Right renal pelvis (tissue), 4 donors: ENCODE measurements around the gene PPP1R9A. TPM values are rescaled to one million over a fixed set of nuclear protein-coding genes. Genes with fewer than 3 reads are reported as not detected.

Experiments
- DNase-seq, 4 donors: peaks; one replicate each; pipeline ENCODE4 v3.0.0-alpha.2; 2013; ENCODE audit warnings: low read depth in 4 of 4, low spot score in 3 of 4, missing footprints in 1 of 4
- polyA plus RNA-seq, 4 donors: library from polyadenylated mRNA; unstranded; fragments of 120-200 nt; gene quantifications; one replicate each; pipeline ENCODE4 v1.2.1, GENCODE V29; 2013; ENCODE audit not compliant: insufficient read length in 4 of 4

PPP1R9A gene
- polyA plus RNA-seq, 4 donors = 27.1 to 33.2 (median 30.4) TPM

DNA sequence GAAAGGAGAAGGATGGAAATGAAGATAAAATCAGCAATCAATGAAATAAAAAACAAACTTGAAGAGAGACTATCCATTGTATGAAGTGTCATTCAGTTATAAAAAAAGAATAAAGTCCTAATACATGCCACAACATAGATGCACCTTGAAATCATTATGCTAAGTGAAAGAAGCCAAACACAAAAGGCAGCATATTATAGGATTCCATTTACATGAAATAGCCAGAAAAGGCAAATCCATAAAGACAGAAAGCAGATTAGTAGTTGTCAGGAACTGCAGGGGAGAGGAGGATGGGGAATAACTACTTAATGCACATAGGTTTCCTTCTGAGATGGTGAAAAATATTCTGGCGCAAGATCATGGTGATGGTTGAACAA lies 423.6 kb downstream of the PPP1R9A start:
- no peak for DNase-seq

DNA sequence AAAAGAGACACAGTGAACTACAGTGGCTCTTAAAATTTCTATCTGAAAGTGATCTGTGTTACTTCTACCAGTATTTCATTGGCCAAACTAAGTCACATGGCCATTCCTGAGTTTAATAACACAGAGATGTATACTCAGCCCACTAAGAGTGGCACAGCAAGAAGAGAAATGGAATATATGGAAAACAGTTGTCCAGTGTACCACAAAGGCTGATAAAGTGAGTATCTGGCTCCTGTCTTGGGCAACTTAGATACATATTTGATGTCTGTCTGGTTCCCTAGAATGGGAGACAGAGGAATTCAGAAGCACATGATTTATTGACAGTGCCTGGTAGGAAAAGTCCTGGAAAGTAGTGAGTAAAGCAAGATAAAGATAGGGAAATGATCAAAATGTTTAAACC lies 427.1 kb downstream of the PPP1R9A start:
- no peak for DNase-seq

DNA sequence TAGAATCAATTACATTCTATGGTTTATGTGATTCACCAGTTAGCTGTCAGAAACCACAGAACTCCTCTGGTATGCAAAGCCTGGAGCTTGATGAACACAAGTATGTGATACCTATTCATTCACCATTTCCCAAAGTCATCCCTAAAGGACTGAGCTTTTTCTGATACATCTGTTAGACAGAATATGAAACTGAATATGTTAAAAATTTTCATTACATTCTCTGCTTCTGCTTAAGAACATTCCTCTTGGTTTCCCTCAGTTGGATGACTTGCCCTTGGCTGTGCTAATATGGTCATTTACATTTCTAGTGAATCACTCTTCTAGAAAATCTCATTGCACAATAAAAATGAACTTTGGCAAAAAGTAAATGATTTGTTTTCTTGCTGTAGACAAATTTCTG lies 427.7 kb downstream of the PPP1R9A start:
- DNase-seq = no peak

DNA sequence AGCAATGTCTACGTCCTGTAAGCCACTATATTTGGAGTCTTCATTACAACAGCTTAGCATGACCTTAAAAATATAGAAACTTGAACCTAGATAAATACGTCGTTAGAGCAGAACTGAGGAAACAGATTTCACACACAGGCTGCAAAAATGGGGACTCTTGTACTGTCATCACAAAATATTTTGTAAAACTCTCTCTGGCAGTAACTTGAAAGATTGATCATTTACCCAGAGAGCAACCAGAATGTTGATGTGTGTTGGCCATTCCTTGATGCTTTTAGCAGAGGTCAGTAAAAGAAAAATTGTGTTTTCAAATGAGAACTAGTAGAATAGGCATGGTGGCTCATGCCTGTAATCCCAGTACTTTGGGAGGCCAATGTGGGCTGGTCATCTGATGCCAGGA lies 431.4 kb downstream of the PPP1R9A start:
- no peak for DNase-seq

DNA sequence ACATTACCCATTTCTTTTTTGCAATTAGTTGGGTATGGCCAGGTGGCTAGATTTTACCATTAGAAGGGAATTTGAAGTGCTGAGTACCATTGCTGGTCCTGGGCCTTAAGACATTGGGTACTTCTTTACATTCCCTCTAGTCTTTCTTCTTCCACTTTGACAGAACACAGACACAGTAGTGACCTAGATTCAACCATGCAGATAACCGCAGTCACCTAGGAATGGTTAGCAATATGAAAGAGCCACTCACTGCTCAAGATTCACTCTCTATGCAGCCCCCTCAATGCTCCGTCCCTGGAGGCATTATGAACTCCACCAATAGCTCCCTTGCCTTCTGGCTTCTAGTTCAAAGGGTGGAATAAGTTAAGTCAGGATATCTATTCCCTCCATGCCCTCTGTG lies 433.1 kb downstream of the PPP1R9A start:
- no peak for DNase-seq

DNA sequence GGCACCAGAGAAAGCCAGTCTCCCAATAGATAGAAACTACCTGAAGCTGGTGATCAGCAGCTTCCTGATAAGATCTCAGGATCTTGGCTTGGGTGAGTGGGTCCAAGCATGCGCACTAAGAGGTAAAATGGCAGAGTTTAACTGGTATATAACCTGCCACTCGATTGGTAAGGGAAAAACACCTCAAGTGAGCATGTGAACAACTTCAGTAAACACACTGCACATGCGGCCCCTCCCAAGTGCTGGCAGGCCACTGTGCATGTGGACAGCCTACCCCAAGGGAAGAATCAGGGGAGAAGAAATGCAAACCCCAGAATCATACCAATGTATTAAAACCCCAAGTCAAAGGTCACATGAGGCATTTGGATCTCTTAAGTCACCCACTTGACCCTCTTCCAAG lies 434.6 kb downstream of the PPP1R9A start:
- no peak for DNase-seq

DNA sequence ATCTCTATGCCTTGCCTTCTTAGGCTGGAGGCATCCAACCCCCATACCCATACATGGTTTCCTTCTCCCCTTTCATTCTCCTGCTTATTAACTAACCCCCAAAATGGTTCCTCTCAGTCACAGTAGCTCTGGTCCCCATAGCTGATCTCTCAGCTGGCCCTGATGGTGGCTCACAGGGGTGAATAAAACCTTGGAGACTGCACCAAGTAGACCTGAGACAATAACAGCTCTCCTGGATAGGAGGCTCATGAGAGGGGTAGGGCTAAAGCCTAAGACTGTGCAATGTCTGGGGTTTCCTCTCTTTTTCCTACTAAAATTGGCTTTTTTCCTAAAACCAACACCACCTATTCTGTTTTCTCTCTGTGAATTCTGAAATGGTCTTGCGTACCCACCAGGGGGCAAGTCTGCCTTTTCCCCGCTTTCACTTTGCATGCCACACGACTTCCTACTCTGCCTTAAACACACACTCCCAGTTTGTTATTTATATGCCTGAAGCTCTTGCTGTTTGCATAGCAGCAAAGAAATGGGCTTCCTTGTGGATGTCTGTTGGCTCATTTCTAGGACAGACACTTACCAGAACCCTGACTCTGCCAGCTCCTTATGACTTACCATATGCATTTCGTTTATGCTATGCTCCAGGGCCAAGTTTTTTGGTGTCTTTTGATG lies 435.4 kb downstream of the PPP1R9A start:
- DNase-seq = no peak
